LNCaP clone FGC (cell line): ENCODE measurements around the gene TMPRSS6.

Experiments used
- DNase-seq: peaks from one replicate; pipeline ENCODE4 v3.0.0-alpha.2; 2011; ENCODE audit warnings: low read depth
- H3K4me3 ChIP-seq: 2 replicates; pipeline ENCODE4 v1.5.1; 2011; ENCODE audit warnings: mild to moderate bottlenecking, low read depth, low read length, control low read depth
- CTCF ChIP-seq: IDR thresholded peaks from 2 replicates; pipeline ENCODE4 v1.5.1; 2012; ENCODE audit warnings: mild to moderate bottlenecking; ENCODE audit not compliant: control insufficient read depth, insufficient read depth; ENCODE audit errors: extremely low read depth

TMPRSS6 gene

GRCh38 chr22:37047006-37047405 lies 62.5 kb downstream of the TMPRSS6 start:
- no peak for DNase-seq
- H3K4me3 ChIP-seq: no peak overlapping the region
- no peak for TF ChIP-seq CTCF

DNA sequence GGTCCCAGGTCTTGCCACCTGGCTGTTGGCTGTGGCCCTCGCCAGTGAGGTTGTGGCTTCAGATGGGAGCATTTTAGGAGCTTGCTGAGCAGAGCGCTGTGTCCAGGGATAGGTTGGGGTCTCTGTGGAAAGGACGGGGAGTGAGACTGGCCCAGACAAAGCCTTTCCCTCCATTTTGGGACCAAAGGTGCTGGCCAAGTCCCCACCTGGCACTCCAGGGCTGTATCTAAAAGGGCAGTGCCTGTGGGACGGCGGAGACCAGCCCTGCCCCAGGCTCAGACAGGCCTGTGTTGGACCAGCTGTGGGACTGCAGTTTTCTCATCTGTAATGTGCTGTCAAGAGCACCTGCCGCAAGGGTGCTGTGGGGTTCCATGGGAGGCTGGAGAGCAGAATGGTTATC lies 62.9 kb downstream of the TMPRSS6 start:
- TF ChIP-seq CTCF: no peak
- DNase-seq: no peak
- no peak overlapping the region for H3K4me3 ChIP-seq

- peak; percentile 47; the same call in 1 of the 2 replicates for TF ChIP-seq CTCF
- no peak overlapping the region for H3K4me3 ChIP-seq
- DNase-seq: no peak
Observed at GRCh38 chr22:37045958-37046357, 63.6 kb downstream of the TMPRSS6 start.

GRCh38 chr22:37044634-37045625 lies 64.6 kb downstream of the TMPRSS6 start:
- DNase-seq: no peak
- no peak for TF ChIP-seq CTCF
- H3K4me3 ChIP-seq: no peak overlapping the region

- TF ChIP-seq CTCF: peak; percentile 82
- peak; percentile 62 for DNase-seq
Observed at GRCh38 chr22:37043828-37044538, 65.5 kb downstream of the TMPRSS6 start.

GRCh38 chr22:37043209-37043827 lies 66.2 kb downstream of the TMPRSS6 start:
- DNase-seq: no peak
- no peak overlapping the region for H3K4me3 ChIP-seq
- TF ChIP-seq CTCF: no peak

More at GRCh38 chr22:37043828-37044538, 65.5 kb downstream of the TMPRSS6 start:
- H3K4me3 ChIP-seq: no peak overlapping the region
